ENCODE measurements around the gene RNF207. TPM values are rescaled to one million over a fixed set of nuclear protein-coding genes. Genes with fewer than 3 reads are reported as not detected.

RNF207 gene
- total and polyA plus RNA-seq, 10 of the 15 experiments (the other 5 are each of a cell fraction or from before 2014, with no cell fraction given): 1.7 to 36.4 (median 13.1) TPM

DNA sequence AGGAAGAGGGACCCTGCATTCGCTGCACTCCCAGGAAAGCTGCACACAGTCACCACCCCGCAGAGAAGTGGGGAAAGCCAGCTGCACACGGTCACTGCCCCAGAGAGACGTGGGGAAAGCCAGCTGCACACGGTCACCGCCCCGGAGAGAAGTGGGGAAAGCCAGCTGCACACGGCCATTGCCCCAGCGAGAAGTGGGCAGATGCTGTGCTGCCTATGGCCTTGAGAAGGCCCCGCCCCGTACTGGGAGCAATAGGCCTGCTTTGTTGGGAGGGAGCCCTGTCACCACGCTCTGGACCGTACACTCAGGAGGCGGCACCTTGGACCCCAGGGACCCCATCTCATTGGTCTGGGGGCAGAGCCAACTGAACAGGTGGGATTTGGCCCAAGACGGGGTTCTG is 59.2 kb downstream of the RNF207 start:
- Histone ChIP-seq H3K27ac (ENCODE audit: control insufficient read depth, insufficient read depth) (no peak overlapping the region), H3K9me3 (replicated peaks; ENCODE audit: control insufficient read depth, insufficient read depth, low read length) (no peaks in the 10 kb centered on the region), H3K4me3 (no peak overlapping the region), H3K9ac (ENCODE audit: control insufficient read depth, insufficient read depth, low read length) (no peak overlapping the region), H2AFZ (ENCODE audit: control insufficient read depth, low read depth, low read length) (no peak overlapping the region), H3K4me2 (ENCODE audit: control insufficient read depth, insufficient read depth) (no peak overlapping the region), H4K20me1 (ENCODE audit: control insufficient read depth, insufficient read depth) (no peaks in the 10 kb centered on the region; the same call in 1 of the 2 replicates), H3K79me2 (ENCODE audit: control insufficient read depth, insufficient read depth, low read length) (no peaks in the 10 kb centered on the region), H3K4me1 (ENCODE audit: control insufficient read depth, insufficient read depth, low read length) (no peaks in the 10 kb centered on the region; the same call in 1 of the 2 replicates), H3K36me3 (ENCODE audit: control insufficient read depth in 2 of 2, insufficient read depth in 2 of 2, low read length in 1 of 2) (peaks cover 0 to 4% of the 10 kb centered on the region in 2 experiments; a peak in 2 of 4 replicates), H3K27me3 (replicated peaks in 1 of 2; ENCODE audit: control insufficient read depth in 2 of 2, insufficient read depth in 2 of 2, low read length in 1 of 2) (no peaks in the 10 kb centered on the region)
- no TSS peak for BruUV-seq (replicated peaks)
- ChIA-PET CTCF (no interaction called here), RAD21 (ENCODE audit: unreplicated experiment) (no interaction called here), SMC1A (ENCODE audit: uncharacterized antibody, unreplicated experiment) (no interaction called here), POLR2A (no interaction called here)
- ATAC-seq: no peak
- FAIRE-seq: no peak
- in situ Hi-C loops (cut with MboI): no loop called here
- TF ChIP-seq NBN (IDR thresholded peaks at IDR 0.05) (no peak), GATAD2B (conservative IDR thresholded peaks at IDR 0.05; ENCODE audit: low read depth) (no peak), CBFB (IDR thresholded peaks at IDR 0.05; ENCODE audit: low read depth) (no peak), ZNF622 (IDR thresholded peaks at IDR 0.05) (no peak), TCF12 (IDR thresholded peaks at IDR 0.05; ENCODE audit: low read depth, low read length) (no peak), SREBF2 (IDR thresholded peaks at IDR 0.05; ENCODE audit: low read length) (no peak), CEBPB (IDR thresholded peaks at IDR 0.05; ENCODE audit: borderline replicate concordance in 1 of 2, low read depth in 2 of 2, low read length in 2 of 2) (no peak)
- TF ChIP-seq, protein P1, sequence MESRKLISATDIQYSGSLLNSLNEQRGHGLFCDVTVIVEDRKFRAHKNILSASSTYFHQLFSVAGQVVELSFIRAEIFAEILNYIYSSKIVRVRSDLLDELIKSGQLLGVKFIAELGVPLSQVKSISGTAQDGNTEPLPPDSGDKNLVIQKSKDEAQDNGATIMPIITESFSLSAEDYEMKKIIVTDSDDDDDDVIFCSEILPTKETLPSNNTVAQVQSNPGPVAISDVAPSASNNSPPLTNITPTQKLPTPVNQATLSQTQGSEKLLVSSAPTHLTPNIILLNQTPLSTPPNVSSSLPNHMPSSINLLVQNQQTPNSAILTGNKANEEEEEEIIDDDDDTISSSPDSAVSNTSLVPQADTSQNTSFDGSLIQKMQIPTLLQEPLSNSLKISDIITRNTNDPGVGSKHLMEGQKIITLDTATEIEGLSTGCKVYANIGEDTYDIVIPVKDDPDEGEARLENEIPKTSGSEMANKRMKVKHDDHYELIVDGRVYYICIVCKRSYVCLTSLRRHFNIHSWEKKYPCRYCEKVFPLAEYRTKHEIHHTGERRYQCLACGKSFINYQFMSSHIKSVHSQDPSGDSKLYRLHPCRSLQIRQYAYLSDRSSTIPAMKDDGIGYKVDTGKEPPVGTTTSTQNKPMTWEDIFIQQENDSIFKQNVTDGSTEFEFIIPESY (IDR thresholded peaks at IDR 0.05): no peak
- TF ChIP-seq, protein P2, sequence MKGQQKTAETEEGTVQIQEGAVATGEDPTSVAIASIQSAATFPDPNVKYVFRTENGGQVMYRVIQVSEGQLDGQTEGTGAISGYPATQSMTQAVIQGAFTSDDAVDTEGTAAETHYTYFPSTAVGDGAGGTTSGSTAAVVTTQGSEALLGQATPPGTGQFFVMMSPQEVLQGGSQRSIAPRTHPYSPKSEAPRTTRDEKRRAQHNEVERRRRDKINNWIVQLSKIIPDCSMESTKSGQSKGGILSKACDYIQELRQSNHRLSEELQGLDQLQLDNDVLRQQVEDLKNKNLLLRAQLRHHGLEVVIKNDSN (IDR thresholded peaks at IDR 0.05; ENCODE audit: borderline replicate concordance, extremely low read length, insufficient read depth, low read depth, low read length): no peak
- TF ChIP-seq, protein P3, sequence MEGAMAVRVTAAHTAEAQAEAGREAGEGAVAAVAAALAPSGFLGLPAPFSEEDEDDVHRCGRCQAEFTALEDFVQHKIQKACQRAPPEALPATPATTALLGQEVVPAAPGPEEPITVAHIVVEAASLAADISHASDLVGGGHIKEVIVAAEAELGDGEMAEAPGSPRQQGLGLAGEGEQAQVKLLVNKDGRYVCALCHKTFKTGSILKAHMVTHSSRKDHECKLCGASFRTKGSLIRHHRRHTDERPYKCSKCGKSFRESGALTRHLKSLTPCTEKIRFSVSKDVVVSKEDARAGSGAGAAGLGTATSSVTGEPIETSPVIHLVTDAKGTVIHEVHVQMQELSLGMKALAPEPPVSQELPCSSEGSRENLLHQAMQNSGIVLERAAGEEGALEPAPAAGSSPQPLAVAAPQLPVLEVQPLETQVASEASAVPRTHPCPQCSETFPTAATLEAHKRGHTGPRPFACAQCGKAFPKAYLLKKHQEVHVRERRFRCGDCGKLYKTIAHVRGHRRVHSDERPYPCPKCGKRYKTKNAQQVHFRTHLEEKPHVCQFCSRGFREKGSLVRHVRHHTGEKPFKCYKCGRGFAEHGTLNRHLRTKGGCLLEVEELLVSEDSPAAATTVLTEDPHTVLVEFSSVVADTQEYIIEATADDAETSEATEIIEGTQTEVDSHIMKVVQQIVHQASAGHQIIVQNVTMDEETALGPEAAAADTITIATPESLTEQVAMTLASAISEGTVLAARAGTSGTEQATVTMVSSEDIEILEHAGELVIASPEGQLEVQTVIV (IDR thresholded peaks at IDR 0.05; ENCODE audit: borderline replicate concordance, partially characterized antibody): no peak
- intact Hi-C loops (cut with micrococcal nuclease; ENCODE audit: unreplicated experiment): no loop called here
- 44% methylated on average over 15 of the region's 15 CpGs for WGBS (ENCODE audit: insufficient coverage, insufficient replicate concordance, low lambda C conversion rate, missing lambda C conversion rate)
- DNase-seq (ENCODE audit: low read depth, low spot score): no peak

Measured in GM12878 (cell line).